ENCODE data around the gene KMT5B. TPM values are rescaled to one million over a fixed set of nuclear protein-coding genes. Genes with fewer than 3 reads are reported as not detected.

The KMT5B gene
- total and polyA plus RNA-seq, 10 of the 15 experiments (the other 5 are each of a cell fraction or from before 2014, with no cell fraction given): 4.7 to 21.8 (median 18.0) TPM

- FAIRE-seq (no peak), ATAC-seq (no peak), DNase-seq (ENCODE audit: low read depth, low spot score) (no peak)
- peaks cover 38% of the 10 kb centered on the region for H3K79me2 ChIP-seq (ENCODE audit: control insufficient read depth, insufficient read depth, low read length)
- no peak overlapping the region for H2AFZ ChIP-seq (ENCODE audit: control insufficient read depth, low read depth, low read length)
- H3K9ac ChIP-seq (ENCODE audit: control insufficient read depth, insufficient read depth, low read length): no peak overlapping the region
- peaks cover 12% of the 10 kb centered on the region for H3K4me1 ChIP-seq (ENCODE audit: control insufficient read depth, insufficient read depth, low read length)
- intact Hi-C loops (cut with micrococcal nuclease; ENCODE audit: unreplicated experiment) (no loop called here), in situ Hi-C loops (cut with MboI) (no loop called here)
- no peaks in the 10 kb centered on the region for H3K36me3 ChIP-seq (ENCODE audit: control insufficient read depth in 2 of 2, insufficient read depth in 2 of 2, low read length in 1 of 2)
- no peak overlapping the region for H3K27ac ChIP-seq (ENCODE audit: control insufficient read depth, insufficient read depth)
- H3K4me3 ChIP-seq: no peak overlapping the region
- H3K4me2 ChIP-seq (ENCODE audit: control insufficient read depth, insufficient read depth): no peak overlapping the region
- RAD21 ChIA-PET (ENCODE audit: unreplicated experiment): interaction anchor here (1.0 kb wide), 1 partner anchor 184 kb away, joined by 3 read pairs; no protein-coding TSS in a partner anchor
- CTCF ChIA-PET: interaction anchor here (1.3 to 1.7 kb wide), 2 partner anchors 8 to 12 kb away, joined by 3 to 5 read pairs; no protein-coding TSS in a partner anchor
- POLR2A ChIA-PET: no interaction called here
- SMC1A ChIA-PET (ENCODE audit: uncharacterized antibody, unreplicated experiment): no interaction called here
- TF ChIP-seq MLLT1 (IDR thresholded peaks at IDR 0.05) (no peak), CREM (IDR thresholded peaks at IDR 0.05; ENCODE audit: low read depth) (no peak), RFX5 (IDR thresholded peaks at IDR 0.05; ENCODE audit: low read depth, low read length) (no peak), BHLHE40 (IDR thresholded peaks at IDR 0.05; ENCODE audit: borderline replicate concordance in 1 of 2, low read depth in 2 of 2, low read length in 1 of 2) (no peak), STAT1 (conservative IDR thresholded peaks at IDR 0.05) (no peak), NFIC (IDR thresholded peaks at IDR 0.05; ENCODE audit: low read depth, low read length) (no peak), SIX5 (IDR thresholded peaks at IDR 0.05; ENCODE audit: low read depth, low read length, severe bottlenecking) (no peak)
- no peaks in the 10 kb centered on the region for H3K9me3 ChIP-seq (replicated peaks; ENCODE audit: control insufficient read depth, insufficient read depth, low read length)
- no peaks in the 10 kb centered on the region for H3K27me3 ChIP-seq (replicated peaks in 1 of 2; ENCODE audit: control insufficient read depth in 2 of 2, insufficient read depth in 2 of 2, low read length in 1 of 2)
- H4K20me1 ChIP-seq (ENCODE audit: control insufficient read depth, insufficient read depth): no peaks in the 10 kb centered on the region
- no TSS peak for BruUV-seq (replicated peaks)
Observed at GRCh38 chr11:68196219-68196618, 16.9 kb downstream of the KMT5B start.
